Psoas muscle (tissue), 8 donors: ENCODE measurements around the gene SP7. TPM values are rescaled to one million over a fixed set of nuclear protein-coding genes. Genes with fewer than 3 reads are reported as not detected.

Experiments
- ATAC-seq, 4 donors: fragments of 200-7000 bp; cut with Tn5 transposase; one replicate each; pipeline ENCODE4 v1.9.1; 2020; ENCODE audit warnings: moderate library complexity in 3 of 4, mild to moderate bottlenecking in 2 of 4
- DNase-seq, 2 donors: peaks; one replicate each; pipeline ENCODE4 v3.0.0-alpha.2; 2020
- H3K27ac ChIP-seq: fragments of 200-600 bp; one replicate; pipeline ENCODE4 v1.8.0; 2022
- H3K27me3 ChIP-seq, 3 donors: fragments of 200-600 bp in 1 of 3; one replicate each; pipeline versions ENCODE4 v1.6.1 to v1.8.0; 2013 to 2022; ENCODE audit warnings: low read length in 2 of 3, mild to moderate bottlenecking in 2 of 3, moderate library complexity in 1 of 3; ENCODE audit not compliant: insufficient read depth in 3 of 3
- H3K36me3 ChIP-seq, 2 donors: fragments of 200-600 bp in 1 of 2; one replicate each; pipeline versions ENCODE4 v1.6.1 to v1.8.0; 2013 to 2022; ENCODE audit warnings: low read depth in 1 of 2, mild to moderate bottlenecking in 1 of 2, moderate library complexity in 1 of 2; ENCODE audit not compliant: insufficient read depth in 1 of 2
- H3K4me1 ChIP-seq: fragments of 200-600 bp; one replicate; pipeline ENCODE4 v1.8.0; 2022
- H3K4me3 ChIP-seq: fragments of 200-600 bp; one replicate; pipeline ENCODE4 v1.8.0; 2022; ENCODE audit warnings: mild to moderate bottlenecking
- H3K9me3 ChIP-seq: fragments of 200-600 bp; one replicate; pipeline ENCODE4 v1.8.0; 2022
- CTCF ChIP-seq: fragments of 200-600 bp; IDR thresholded peaks from one replicate; pipeline ENCODE4 v1.8.0; 2022; ENCODE audit warnings: antibody characterized with exemption
- WGBS, 3 donors: extraction: QIAGEN DNeasy Blood & Tissue Kit; methylation state at CpG; one replicate each; pipeline versions ENCODE4 v1.1.6 to v1.1.7; 2013; 5-methylcytosine and 5-hydroxymethylcytosine counted together
- intact Hi-C, 2 donors: fragments of 100-400 bp; cut with DNase I; formaldehyde crosslinking; loops; one replicate each; pipeline versions ENCODE4 v1.11.0 to v1.14.2; 2022
- polyA plus RNA-seq, 3 donors: library from polyadenylated mRNA; stranded (reverse); fragments of 200-250 nt; gene quantifications; one replicate each; pipeline ENCODE4 v1.2.3, GENCODE V29; 2013
- total RNA-seq, 4 donors: library from RNA; stranded (reverse); fragmentation: NEBNext Ultra II Directional in 2 of 4; extraction: Animal tissue kit (Norgen Biotek cat#: 25700) in 2 of 4; gene quantifications; one replicate each; pipeline versions ENCODE4 v1.2.1 to v1.2.4, GENCODE V29; 2021 to 2023
- donor health status: healthy with polysubstance abuse.
- donor health status: DM: no; HTN: no; CAD: no; lungs with moderate emphysema.
- donor health status: Bipolar disorder and iron deficiency.
- donor health status: healthy.
- donor health status: DM: yes; HTN: yes; CAD: no.
- donor health status: DM: no; HTN: no; CAD: no.
- donor health status: DM: no; HTN: no; CAD: no.
- donor health status: DM: yes; HTN: yes; CAD: no.

SP7 gene
- total and polyA plus RNA-seq, 7 donors: not detected

- Histone ChIP-seq H3K9me3 (no peaks in the 10 kb centered on the region), H3K27ac (no peak overlapping the region), H3K4me1 (peaks cover 4% of the 10 kb centered on the region), H3K27me3 (no peaks in the 10 kb centered on the region), H3K4me3 (no peak overlapping the region), H3K36me3 (no peaks in the 10 kb centered on the region)
- no peak for ATAC-seq
- intact Hi-C loops: loop anchor here in 1 of 2 donors (2.0 to 10.0 kb wide), 2 partner anchors 17 to 331 kb away; partner anchors contain the start of gene ATP5MC2
- WGBS, 3 donors: 95 to 99% (median 96%) methylated on average over 4 of the region's 4 CpGs
- TF ChIP-seq CTCF: no peak
- DNase-seq: no peak
Measured at GRCh38 chr12:53343969-53344368, 7.8 kb upstream of the SP7 start.

GRCh38 chr12:53343449-53343848 lies 7.3 kb upstream of the SP7 start:
- Histone ChIP-seq H3K9me3 (no peaks in the 10 kb centered on the region), H3K36me3 (no peaks in the 10 kb centered on the region), H3K27me3 (peaks cover 0 to 3% (median under 1%) of the 10 kb centered on the region in 3 donors), H3K27ac (no peak overlapping the region), H3K4me1 (peaks cover 4% of the 10 kb centered on the region), H3K4me3 (no peak overlapping the region)
- WGBS, 3 donors: 59 to 72% (median 63%) methylated on average over 3 of the region's 3 CpGs
- intact Hi-C loops: loop anchor here in 1 of 2 donors (10.0 kb wide), 1 partner anchor 331 kb away; the partner anchor contains the start of gene ATP5MC2
- no peak for TF ChIP-seq CTCF
- no peak for ATAC-seq
- DNase-seq: no peak

DNA sequence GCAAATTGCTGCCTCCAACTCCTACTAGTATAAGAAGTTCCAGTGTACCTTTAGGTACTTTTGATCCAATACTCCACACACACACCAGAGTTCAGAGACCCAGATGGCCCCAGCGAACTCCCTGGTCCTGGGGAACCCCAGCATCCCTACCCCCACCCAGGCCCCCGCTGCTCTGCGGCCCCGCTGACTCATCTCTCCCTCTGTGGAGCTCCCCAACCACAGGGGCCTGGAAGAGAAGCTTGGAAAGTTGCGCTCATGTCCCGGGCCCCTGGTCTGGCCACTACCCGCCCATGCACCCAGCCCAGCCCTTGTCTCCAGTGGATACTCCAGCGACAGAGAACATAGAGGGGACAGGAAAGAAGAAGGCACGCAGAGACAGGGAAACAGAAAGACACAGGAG lies 4.2 kb upstream of the SP7 start:
- Histone ChIP-seq H3K4me1 (peaks cover 4% of the 10 kb centered on the region), H3K27ac (no peak overlapping the region), H3K9me3 (no peaks in the 10 kb centered on the region), H3K27me3 (peaks cover 0 to 22% (median 6%) of the 10 kb centered on the region in 3 donors), H3K4me3 (no peak overlapping the region), H3K36me3 (no peaks in the 10 kb centered on the region)
- intact Hi-C loops: loop anchor here in 1 of 2 donors (10.0 kb wide), 1 partner anchor 334 kb away; the partner anchor contains the start of gene ATP5MC2
- WGBS, 3 donors: 80 to 88% (median 86%) methylated on average over 9 of the region's 9 CpGs
- peak in 1 of 2 donors; percentile 26 for DNase-seq
- no peak for ATAC-seq
- TF ChIP-seq CTCF: no peak

DNA sequence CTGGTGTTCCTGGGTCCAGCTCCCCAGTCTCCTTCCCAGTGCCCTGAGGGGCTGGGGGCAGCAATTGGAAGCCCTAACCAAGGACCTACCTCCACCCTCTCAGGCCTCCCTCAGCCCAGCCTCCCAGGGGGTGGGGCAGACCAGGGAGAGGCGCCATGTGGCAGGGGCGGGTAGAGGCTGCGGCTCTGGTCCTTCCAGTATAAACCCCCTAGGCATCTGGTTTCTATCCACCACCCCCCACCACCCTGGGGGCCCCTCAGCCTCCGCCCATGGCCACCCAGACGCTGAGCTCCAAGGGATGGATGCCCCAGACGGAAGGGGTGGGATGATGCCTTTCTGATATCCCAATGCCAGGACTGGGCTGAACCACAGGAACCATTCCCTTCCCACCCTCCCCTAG lies 2.8 kb upstream of the SP7 start:
- ATAC-seq (no peak), DNase-seq (peak in 1 of 2 donors; percentile 43)
- no peaks in the 10 kb centered on the region for H3K9me3 ChIP-seq
- 47 to 51% (median 47%) methylated on average over 6 of the region's 6 CpGs for WGBS, 3 donors
- H3K4me1 ChIP-seq: no peaks in the 10 kb centered on the region
- H3K36me3 ChIP-seq: no peaks in the 10 kb centered on the region
- H3K27me3 ChIP-seq: peaks cover 0 to 22% (median 6%) of the 10 kb centered on the region in 3 donors
- no peak overlapping the region for H3K27ac ChIP-seq
- H3K4me3 ChIP-seq: no peak overlapping the region
- TF ChIP-seq CTCF: no peak
- intact Hi-C loops: no loop called here

- ATAC-seq: no peak
- intact Hi-C loops: no loop called here
- Histone ChIP-seq H3K4me3 (no peak overlapping the region), H3K27me3 (peaks cover 0 to 22% (median 6%) of the 10 kb centered on the region in 3 donors), H3K27ac (no peak overlapping the region), H3K4me1 (no peaks in the 10 kb centered on the region), H3K9me3 (no peaks in the 10 kb centered on the region), H3K36me3 (no peaks in the 10 kb centered on the region)
- WGBS, 3 donors: 25 to 29% (median 27%) methylated on average over 11 of the region's 11 CpGs
- no peak for TF ChIP-seq CTCF
- peak in 1 of 2 donors; percentile 42 for DNase-seq
Measured at GRCh38 chr12:53338017-53338416, 1.9 kb upstream of the SP7 start.
